HepG2 (cell line): ENCODE measurements around the gene ABCC3. TPM values are rescaled to one million over a fixed set of nuclear protein-coding genes. Genes with fewer than 3 reads are reported as not detected.
A peak's percentile ranks its signal among the peaks of the same experiment; 100 is the strongest.

Experiments
- ATM ChIP-seq: fragments of 450-650 bp; IDR thresholded peaks from 2 replicates; pipeline ENCODE4 v1.7.1; 2017; ENCODE audit warnings: mild to moderate bottlenecking, borderline replicate concordance
- DPF2 ChIP-seq: sonication (generic); formaldehyde crosslinking; IDR thresholded peaks from 2 replicates; pipeline ENCODE4 v1.4.0; 2020; ENCODE audit warnings: mild to moderate bottlenecking, low read depth, missing genetic modification reagents, borderline replicate concordance
- FOXC1 ChIP-seq: sonication (generic); formaldehyde crosslinking; IDR thresholded peaks from 2 replicates; pipeline ENCODE4 v1.8.0; 2022; ENCODE audit warnings: mild to moderate bottlenecking, missing genetic modification reagents, borderline replicate concordance
- HOXD1 ChIP-seq: sonication (generic); formaldehyde crosslinking; IDR thresholded peaks from 2 replicates; pipeline ENCODE4 v1.5.0; 2020; ENCODE audit warnings: missing genetic modification reagents
- MAF1 ChIP-seq: sonication (generic); formaldehyde crosslinking; IDR thresholded peaks from 2 replicates; pipeline ENCODE4 v1.5.0; 2020; ENCODE audit warnings: missing genetic modification reagents, borderline replicate concordance
- MED8 ChIP-seq: sonication (generic); formaldehyde crosslinking; IDR thresholded peaks from 2 replicates; pipeline ENCODE4 v1.8.1; 2023; ENCODE audit warnings: mild to moderate bottlenecking, missing genetic modification reagents; ENCODE audit not compliant: insufficient replicate concordance
- MTA1 ChIP-seq: sonication (generic); formaldehyde crosslinking; IDR thresholded peaks from 2 replicates; pipeline ENCODE4 v1.4.0; 2020; ENCODE audit warnings: missing genetic modification reagents, mild to moderate bottlenecking, borderline replicate concordance
- MYC ChIP-seq: sonication (generic); formaldehyde crosslinking; IDR thresholded peaks from 2 replicates; pipeline ENCODE4 v1.9.0; 2021; ENCODE audit warnings: missing genetic modification reagents, borderline replicate concordance
- PHF8 ChIP-seq: sonication (generic); formaldehyde crosslinking; IDR thresholded peaks from 2 replicates; pipeline ENCODE4 v1.5.0; 2020; ENCODE audit warnings: missing genetic modification reagents
- REL ChIP-seq: sonication (generic); formaldehyde crosslinking; conservative IDR thresholded peaks from 2 replicates; pipeline ENCODE4 v1.8.0; 2022; ENCODE audit warnings: mild to moderate bottlenecking, missing genetic modification reagents, moderate library complexity
- RXRA ChIP-seq: sonication (generic); formaldehyde crosslinking; IDR thresholded peaks from 2 replicates; pipeline ENCODE4 v1.5.1; 2020; ENCODE audit warnings: missing genetic modification reagents
- SOX13 ChIP-seq, 3 experiments: fragments of 450-650 bp in 1 of 3; sonication (generic) in 1 of 3; formaldehyde crosslinking in 1 of 3; IDR thresholded peaks in 2 of 3; conservative IDR thresholded peaks in 1 of 3; 2 replicates each; pipeline versions ENCODE4 v1.5.0 to v1.6.1; 2016 to 2020; ENCODE audit warnings: antibody characterized with exemption in 1 of 3, mild to moderate bottlenecking in 1 of 3, missing compliant biosample characterization in 1 of 3, missing genetic modification reagents in 1 of 3, moderate library complexity in 1 of 3
- SRSF1 ChIP-seq: fragments of 200-400 bp; formaldehyde crosslinking; optimal IDR thresholded peaks from 2 replicates; pipeline ENCODE3; 2017; ENCODE audit warnings: mild to moderate bottlenecking, low read depth, low read length, moderate library complexity
- ZBTB21 ChIP-seq: sonication (generic); formaldehyde crosslinking; IDR thresholded peaks from 2 replicates; pipeline ENCODE4 v1.4.0; 2020; ENCODE audit warnings: missing genetic modification reagents
- ZNF251 ChIP-seq: sonication (generic); formaldehyde crosslinking; IDR thresholded peaks from 2 replicates; pipeline ENCODE4 v1.9.0; 2021; ENCODE audit warnings: mild to moderate bottlenecking, missing genetic modification reagents
- ZNF329 ChIP-seq: sonication (generic); formaldehyde crosslinking; IDR thresholded peaks from 2 replicates; pipeline ENCODE4 v1.9.0; 2021; ENCODE audit warnings: low read depth, mild to moderate bottlenecking, missing genetic modification reagents
- ZNF343 ChIP-seq: sonication (generic); formaldehyde crosslinking; IDR thresholded peaks from 2 replicates; pipeline ENCODE4 v1.4.0; 2020; ENCODE audit warnings: mild to moderate bottlenecking, missing genetic modification reagents
- ZNF746 ChIP-seq: sonication (generic); formaldehyde crosslinking; IDR thresholded peaks from 2 replicates; pipeline ENCODE4 v1.8.0; 2022; ENCODE audit warnings: mild to moderate bottlenecking, missing genetic modification reagents
- ZNF776 ChIP-seq: sonication (generic); formaldehyde crosslinking; IDR thresholded peaks from 2 replicates; pipeline ENCODE4 v1.4.0; 2020; ENCODE audit warnings: mild to moderate bottlenecking, missing genetic modification reagents
- polyA plus RNA-seq, 8 experiments: library from polyadenylated mRNA; depleted of rRNA in 3 of 8; stranded (reverse) in 7 of 8; unstranded in 1 of 8; fragments of >200 nt; fragmentation: Illumina TruSeq in 4 of 8; extraction: Trizol in 4 of 8; gene quantifications; 2 replicates each; pipeline versions ENCODE4 v1.2.1 to v1.2.3, GENCODE V29; 2011 to 2016; ENCODE audit warnings: low read depth in 4 of 8, missing spikeins in 1 of 8, mixed read lengths in 1 of 8; ENCODE audit not compliant: insufficient read depth in 1 of 8
- total RNA-seq, 5 experiments: library from RNA; depleted of rRNA; stranded (reverse); fragments of >200 nt; fragmentation: Illumina TruSeq; extraction: Trizol; gene quantifications; 2 replicates each; pipeline ENCODE4 v1.2.3, GENCODE V29; 2016; ENCODE audit warnings: low read depth in 1 of 5
- TF ChIP-seq, protein P1 (sequence below): sonication (generic); formaldehyde crosslinking; IDR thresholded peaks from 2 replicates; pipeline ENCODE4 v1.8.0; 2022; ENCODE audit warnings: missing genetic modification reagents, mild to moderate bottlenecking, moderate library complexity, borderline replicate concordance
- TF ChIP-seq, protein P2 (sequence below): sonication (generic); formaldehyde crosslinking; conservative IDR thresholded peaks from 2 replicates; pipeline ENCODE4 v1.4.0; 2020; ENCODE audit warnings: mild to moderate bottlenecking, missing genetic modification reagents, moderate library complexity

Gene ABCC3
- total and polyA plus RNA-seq, 2 of the 13 experiments (the other 11 are each of a cell fraction or from before 2014, with no cell fraction given): 25.2 to 50.7 TPM

DNA sequence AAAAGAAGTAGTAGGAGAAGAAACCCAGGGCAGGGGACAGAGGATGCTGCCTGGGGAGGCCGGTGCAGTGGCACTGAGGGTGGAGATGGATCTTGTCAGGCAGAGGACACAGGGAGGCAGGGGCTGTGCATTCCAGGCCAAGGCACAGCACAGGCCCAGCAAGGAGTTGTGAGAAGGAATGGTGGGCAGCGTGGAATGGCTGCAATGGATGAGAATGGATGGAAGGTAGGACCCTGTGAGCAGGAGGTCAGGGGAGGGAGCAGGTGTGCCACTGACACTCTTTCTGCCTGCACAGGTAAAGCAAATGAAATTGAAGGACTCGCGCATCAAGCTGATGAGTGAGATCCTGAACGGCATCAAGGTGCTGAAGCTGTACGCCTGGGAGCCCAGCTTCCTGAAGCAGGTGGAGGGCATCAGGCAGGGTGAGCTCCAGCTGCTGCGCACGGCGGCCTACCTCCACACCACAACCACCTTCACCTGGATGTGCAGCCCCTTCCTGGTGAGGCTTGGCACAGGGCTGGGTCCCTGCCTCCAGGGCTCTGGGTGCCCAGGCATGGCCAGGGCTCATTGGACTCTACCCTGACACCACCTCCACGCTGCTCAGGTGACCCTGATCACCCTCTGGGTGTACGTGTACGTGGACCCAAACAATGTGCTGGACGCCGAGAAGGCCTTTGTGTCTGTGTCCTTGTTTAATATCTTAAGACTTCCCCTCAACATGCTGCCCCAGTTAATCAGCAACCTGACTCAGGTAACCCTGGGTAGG is 32.8 kb downstream of the ABCC3 start (continued):
- TF ChIP-seq, protein P1, sequence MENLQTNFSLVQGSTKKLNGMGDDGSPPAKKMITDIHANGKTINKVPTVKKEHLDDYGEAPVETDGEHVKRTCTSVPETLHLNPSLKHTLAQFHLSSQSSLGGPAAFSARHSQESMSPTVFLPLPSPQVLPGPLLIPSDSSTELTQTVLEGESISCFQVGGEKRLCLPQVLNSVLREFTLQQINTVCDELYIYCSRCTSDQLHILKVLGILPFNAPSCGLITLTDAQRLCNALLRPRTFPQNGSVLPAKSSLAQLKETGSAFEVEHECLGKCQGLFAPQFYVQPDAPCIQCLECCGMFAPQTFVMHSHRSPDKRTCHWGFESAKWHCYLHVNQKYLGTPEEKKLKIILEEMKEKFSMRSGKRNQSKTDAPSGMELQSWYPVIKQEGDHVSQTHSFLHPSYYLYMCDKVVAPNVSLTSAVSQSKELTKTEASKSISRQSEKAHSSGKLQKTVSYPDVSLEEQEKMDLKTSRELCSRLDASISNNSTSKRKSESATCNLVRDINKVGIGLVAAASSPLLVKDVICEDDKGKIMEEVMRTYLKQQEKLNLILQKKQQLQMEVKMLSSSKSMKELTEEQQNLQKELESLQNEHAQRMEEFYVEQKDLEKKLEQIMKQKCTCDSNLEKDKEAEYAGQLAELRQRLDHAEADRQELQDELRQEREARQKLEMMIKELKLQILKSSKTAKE (CRISPR knock-in tag): 0 out of 2 replicates have a peak, but pooled peaks have one; percentile 22
- TF ChIP-seq ZNF343: no peak
- TF ChIP-seq MYC (CRISPR knock-in tag): 0 out of 2 replicates have a peak, but pooled peaks have one; percentile 16
- no peak for TF ChIP-seq SRSF1
- 0 out of 2 replicates have a peak, but pooled peaks have one; percentile 60 for TF ChIP-seq RXRA (CRISPR knock-in tag)
- no peak for TF ChIP-seq DPF2 (CRISPR knock-in tag)
- TF ChIP-seq, protein P2, sequence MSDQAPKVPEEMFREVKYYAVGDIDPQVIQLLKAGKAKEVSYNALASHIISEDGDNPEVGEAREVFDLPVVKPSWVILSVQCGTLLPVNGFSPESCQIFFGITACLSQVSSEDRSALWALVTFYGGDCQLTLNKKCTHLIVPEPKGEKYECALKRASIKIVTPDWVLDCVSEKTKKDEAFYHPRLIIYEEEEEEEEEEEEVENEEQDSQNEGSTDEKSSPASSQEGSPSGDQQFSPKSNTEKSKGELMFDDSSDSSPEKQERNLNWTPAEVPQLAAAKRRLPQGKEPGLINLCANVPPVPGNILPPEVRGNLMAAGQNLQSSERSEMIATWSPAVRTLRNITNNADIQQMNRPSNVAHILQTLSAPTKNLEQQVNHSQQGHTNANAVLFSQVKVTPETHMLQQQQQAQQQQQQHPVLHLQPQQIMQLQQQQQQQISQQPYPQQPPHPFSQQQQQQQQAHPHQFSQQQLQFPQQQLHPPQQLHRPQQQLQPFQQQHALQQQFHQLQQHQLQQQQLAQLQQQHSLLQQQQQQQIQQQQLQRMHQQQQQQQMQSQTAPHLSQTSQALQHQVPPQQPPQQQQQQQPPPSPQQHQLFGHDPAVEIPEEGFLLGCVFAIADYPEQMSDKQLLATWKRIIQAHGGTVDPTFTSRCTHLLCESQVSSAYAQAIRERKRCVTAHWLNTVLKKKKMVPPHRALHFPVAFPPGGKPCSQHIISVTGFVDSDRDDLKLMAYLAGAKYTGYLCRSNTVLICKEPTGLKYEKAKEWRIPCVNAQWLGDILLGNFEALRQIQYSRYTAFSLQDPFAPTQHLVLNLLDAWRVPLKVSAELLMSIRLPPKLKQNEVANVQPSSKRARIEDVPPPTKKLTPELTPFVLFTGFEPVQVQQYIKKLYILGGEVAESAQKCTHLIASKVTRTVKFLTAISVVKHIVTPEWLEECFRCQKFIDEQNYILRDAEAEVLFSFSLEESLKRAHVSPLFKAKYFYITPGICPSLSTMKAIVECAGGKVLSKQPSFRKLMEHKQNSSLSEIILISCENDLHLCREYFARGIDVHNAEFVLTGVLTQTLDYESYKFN (CRISPR knock-in tag): peak; percentile 17; the same call in 1 of the 2 replicates
- TF ChIP-seq MED8 (CRISPR knock-in tag): peak; percentile 30
- peak; percentile 98 for TF ChIP-seq ZNF329
- TF ChIP-seq HOXD1 (CRISPR knock-in tag): no peak
- TF ChIP-seq PHF8 (CRISPR knock-in tag): 0 out of 2 replicates have a peak, but pooled peaks have one; percentile 23
- no peak for TF ChIP-seq SOX13 (IDR thresholded peaks at IDR 0.05)
- TF ChIP-seq SOX13 (CRISPR knock-in tag; conservative IDR thresholded peaks at IDR 0.05 in 1 of 2, IDR thresholded peaks at IDR 0.05 in 1 of 2): 0 out of 4 replicates have a peak, but pooled peaks of 1 of the 2 experiments have one; percentile 14
- no peak for TF ChIP-seq MAF1 (CRISPR knock-in tag)
- TF ChIP-seq ZNF746 (CRISPR knock-in tag): no peak
- 0 out of 2 replicates have a peak, but pooled peaks have one; percentile 9 for TF ChIP-seq MTA1
- TF ChIP-seq ZNF251 (CRISPR knock-in tag): peak; percentile 28; the same call in 1 of the 2 replicates
- 0 out of 2 replicates have a peak, but pooled peaks have one; percentile 50 for TF ChIP-seq FOXC1
- no peak for TF ChIP-seq REL (CRISPR knock-in tag)
- TF ChIP-seq ATM: no peak
- TF ChIP-seq ZBTB21: no peak
- TF ChIP-seq ZNF776 (CRISPR knock-in tag): 0 out of 2 replicates have a peak, but pooled peaks have one; percentile 43
